IPS-18c (cell line): ENCODE measurements around the gene CLEC7A.

ENCODE experiments used
- H3K4me3 ChIP-seq: 2 replicates; pipeline ENCODE4 v1.7.0; 2013; ENCODE audit warnings: low read depth, mild to moderate bottlenecking, low read length, moderate library complexity; ENCODE audit not compliant: insufficient read depth
- H3K9me3 ChIP-seq: one replicate; pipeline ENCODE4 v1.6.1; 2013; ENCODE audit warnings: mild to moderate bottlenecking, low read length, moderate library complexity; ENCODE audit not compliant: control insufficient read depth, insufficient read depth

The CLEC7A gene

GRCh38 chr12:10153271-10154144 is 23.5 kb upstream of the CLEC7A start:
- Histone ChIP-seq H3K9me3 (peaks cover 5% of the 10 kb centered on the region), H3K4me3 (peak overlapping the region; percentile 55)

GRCh38 chr12:10151621-10152020 is 21.6 kb upstream of the CLEC7A start:
- H3K4me3 ChIP-seq, result no peak overlapping the region
- H3K9me3 ChIP-seq, result no peaks in the 10 kb centered on the region

GRCh38 chr12:10147714-10148403 is 17.9 kb upstream of the CLEC7A start:
- no peak overlapping the region for H3K4me3 ChIP-seq
- H3K9me3 ChIP-seq, result no peaks in the 10 kb centered on the region

- H3K9me3 ChIP-seq, result no peaks in the 10 kb centered on the region
These were observed 13.1 kb upstream of the CLEC7A start for GRCh38 chr12:10142976-10143589.

GRCh38 chr12:10140001-10140400 is 10.0 kb upstream of the CLEC7A start:
- Histone ChIP-seq H3K4me3 (no peak overlapping the region), H3K9me3 (no peaks in the 10 kb centered on the region)

More at GRCh38 chr12:10142976-10143589, 13.1 kb upstream of the CLEC7A start:
- H3K4me3 ChIP-seq, result no peak overlapping the region

- Histone ChIP-seq H3K4me3 (no peak overlapping the region), H3K9me3 (no peaks in the 10 kb centered on the region)
These were observed 6.7 kb upstream of the CLEC7A start for GRCh38 chr12:10136637-10137205.

- H3K4me3 ChIP-seq, result no peak overlapping the region
- no peaks in the 10 kb centered on the region for H3K9me3 ChIP-seq
These were observed 5.1 kb upstream of the CLEC7A start for GRCh38 chr12:10135126-10135525.

- Histone ChIP-seq H3K9me3 (no peaks in the 10 kb centered on the region), H3K4me3 (no peak overlapping the region)
These were observed 2.9 kb upstream of the CLEC7A start for GRCh38 chr12:10132850-10133370.

- H3K9me3 ChIP-seq, result no peaks in the 10 kb centered on the region
- H3K4me3 ChIP-seq, result no peak overlapping the region
These were observed 1.2 kb upstream of the CLEC7A start for GRCh38 chr12:10131111-10131690.

- no peaks in the 10 kb centered on the region for H3K9me3 ChIP-seq
- H3K4me3 ChIP-seq, result no peak overlapping the region
These were observed 1.3 kb downstream of the CLEC7A start for GRCh38 chr12:10128687-10129086.

- Histone ChIP-seq H3K9me3 (no peaks in the 10 kb centered on the region), H3K4me3 (no peak overlapping the region)
These were observed 3.6 kb downstream of the CLEC7A start for GRCh38 chr12:10126413-10126812.

- Histone ChIP-seq H3K9me3 (no peaks in the 10 kb centered on the region), H3K4me3 (no peak overlapping the region)
These were observed 7.3 kb downstream of the CLEC7A start for GRCh38 chr12:10122689-10123088.

- Histone ChIP-seq H3K9me3 (no peaks in the 10 kb centered on the region), H3K4me3 (no peak overlapping the region)
These were observed 8.7 kb downstream of the CLEC7A start for GRCh38 chr12:10121278-10121677.

- Histone ChIP-seq H3K4me3 (no peak overlapping the region), H3K9me3 (no peaks in the 10 kb centered on the region)
These were observed 10.9 kb downstream of the CLEC7A start for GRCh38 chr12:10119066-10119465.

- Histone ChIP-seq H3K9me3 (peaks cover 6% of the 10 kb centered on the region), H3K4me3 (no peak overlapping the region)
These were observed 14.1 kb downstream of the CLEC7A start for GRCh38 chr12:10115890-10116289.

GRCh38 chr12:10115311-10115710 is 14.7 kb downstream of the CLEC7A start:
- peaks cover 6% of the 10 kb centered on the region for H3K9me3 ChIP-seq
- H3K4me3 ChIP-seq, result no peak overlapping the region

GRCh38 chr12:10113920-10114319 is 16.1 kb downstream of the CLEC7A start:
- peaks cover 6% of the 10 kb centered on the region for H3K9me3 ChIP-seq
- no peak overlapping the region for H3K4me3 ChIP-seq
